ENCODE measurements around the gene RTTN.

RTTN gene

DNA sequence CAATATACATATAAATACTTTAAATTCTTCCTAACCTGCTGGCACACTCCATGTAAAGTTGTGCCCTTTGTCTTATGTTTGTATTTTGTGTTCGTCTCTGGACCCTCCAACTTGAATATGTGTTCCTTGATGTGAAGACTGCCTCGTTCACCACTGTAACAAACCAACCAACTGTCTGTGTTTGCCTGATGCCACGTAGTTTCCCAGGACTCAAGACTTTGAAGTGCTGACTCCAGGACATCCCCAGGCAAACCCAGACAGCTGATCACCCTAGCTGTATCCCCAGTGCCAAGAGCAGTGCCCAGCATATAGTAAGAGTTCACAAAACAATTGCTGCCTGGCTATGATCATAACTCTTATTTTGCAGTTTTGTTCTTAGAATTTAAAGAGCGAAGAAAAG is 242.3 kb downstream of the RTTN start:
- ATAC-seq, result no peak
- TF ChIP-seq BACH2 (CRISPR knock-in tag; IDR thresholded peaks at IDR 0.05; ENCODE audit: borderline replicate concordance) (no peak), ARNTL (CRISPR knock-in tag; IDR thresholded peaks at IDR 0.05; ENCODE audit: borderline replicate concordance, low read depth) (no peak), ISL1 (CRISPR knock-in tag; IDR thresholded peaks at IDR 0.05) (no peak), ZNF70 (CRISPR knock-in tag; IDR thresholded peaks at IDR 0.05) (no peak), TCF4 (CRISPR knock-in tag; IDR thresholded peaks at IDR 0.05; ENCODE audit: borderline replicate concordance) (no peak), ESRRG (CRISPR knock-in tag; IDR thresholded peaks at IDR 0.05) (no peak), OSR1 (CRISPR knock-in tag; IDR thresholded peaks at IDR 0.05) (no peak), CSDC2 (CRISPR knock-in tag; IDR thresholded peaks at IDR 0.05) (no peak), ZC3H10 (CRISPR knock-in tag; IDR thresholded peaks at IDR 0.05) (no peak), TOX (CRISPR knock-in tag; IDR thresholded peaks at IDR 0.05; ENCODE audit: borderline replicate concordance) (no peak)
- TF ChIP-seq, protein P1, sequence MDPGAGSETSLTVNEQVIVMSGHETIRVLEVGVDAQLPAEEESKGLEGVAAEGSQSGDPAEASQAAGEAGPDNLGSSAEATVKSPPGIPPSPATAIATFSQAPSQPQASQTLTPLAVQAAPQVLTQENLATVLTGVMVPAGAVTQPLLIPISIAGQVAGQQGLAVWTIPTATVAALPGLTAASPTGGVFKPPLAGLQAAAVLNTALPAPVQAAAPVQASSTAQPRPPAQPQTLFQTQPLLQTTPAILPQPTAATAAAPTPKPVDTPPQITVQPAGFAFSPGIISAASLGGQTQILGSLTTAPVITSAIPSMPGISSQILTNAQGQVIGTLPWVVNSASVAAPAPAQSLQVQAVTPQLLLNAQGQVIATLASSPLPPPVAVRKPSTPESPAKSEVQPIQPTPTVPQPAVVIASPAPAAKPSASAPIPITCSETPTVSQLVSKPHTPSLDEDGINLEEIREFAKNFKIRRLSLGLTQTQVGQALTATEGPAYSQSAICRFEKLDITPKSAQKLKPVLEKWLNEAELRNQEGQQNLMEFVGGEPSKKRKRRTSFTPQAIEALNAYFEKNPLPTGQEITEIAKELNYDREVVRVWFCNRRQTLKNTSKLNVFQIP (CRISPR knock-in tag; IDR thresholded peaks at IDR 0.05; ENCODE audit: borderline replicate concordance, low read depth), result no peak

DNA sequence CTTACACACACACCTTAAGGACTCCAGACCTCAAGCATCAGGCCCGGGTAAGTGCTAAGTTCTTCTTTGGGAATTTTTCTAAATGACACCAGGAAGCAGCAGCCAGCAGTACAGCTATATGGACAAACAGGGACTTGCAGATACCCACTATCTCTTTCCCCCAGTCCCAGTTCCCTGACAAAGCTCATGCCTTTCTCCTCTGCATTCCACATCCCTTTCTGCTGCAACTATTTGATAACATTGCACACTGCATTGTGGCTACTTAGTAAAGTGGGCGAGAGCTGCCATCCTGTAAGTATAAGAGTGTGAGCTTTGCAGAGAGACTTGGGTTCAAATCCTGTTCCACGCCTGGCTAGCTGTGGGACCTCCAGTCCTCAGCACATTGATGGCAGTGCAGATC is 243.8 kb downstream of the RTTN start:
- TF ChIP-seq OSR1 (CRISPR knock-in tag; IDR thresholded peaks at IDR 0.05) (no peak), ESRRG (CRISPR knock-in tag; IDR thresholded peaks at IDR 0.05) (no peak), ARNTL (CRISPR knock-in tag; IDR thresholded peaks at IDR 0.05; ENCODE audit: borderline replicate concordance, low read depth) (no peak), ZFP3 (CRISPR knock-in tag; IDR thresholded peaks at IDR 0.05) (no peak), PPARA (CRISPR knock-in tag; IDR thresholded peaks at IDR 0.05; ENCODE audit: borderline replicate concordance) (no peak), TOX (CRISPR knock-in tag; IDR thresholded peaks at IDR 0.05; ENCODE audit: borderline replicate concordance) (no peak), ZNF565 (CRISPR knock-in tag; conservative IDR thresholded peaks at IDR 0.05; ENCODE audit: low read depth) (no peak), ZNF70 (CRISPR knock-in tag; IDR thresholded peaks at IDR 0.05) (no peak), ZFP30 (CRISPR knock-in tag; IDR thresholded peaks at IDR 0.05) (no peak)
- TF ChIP-seq, protein P1 (CRISPR knock-in tag; IDR thresholded peaks at IDR 0.05; ENCODE audit: borderline replicate concordance, low read depth), result no peak
- TF ChIP-seq, protein P2, sequence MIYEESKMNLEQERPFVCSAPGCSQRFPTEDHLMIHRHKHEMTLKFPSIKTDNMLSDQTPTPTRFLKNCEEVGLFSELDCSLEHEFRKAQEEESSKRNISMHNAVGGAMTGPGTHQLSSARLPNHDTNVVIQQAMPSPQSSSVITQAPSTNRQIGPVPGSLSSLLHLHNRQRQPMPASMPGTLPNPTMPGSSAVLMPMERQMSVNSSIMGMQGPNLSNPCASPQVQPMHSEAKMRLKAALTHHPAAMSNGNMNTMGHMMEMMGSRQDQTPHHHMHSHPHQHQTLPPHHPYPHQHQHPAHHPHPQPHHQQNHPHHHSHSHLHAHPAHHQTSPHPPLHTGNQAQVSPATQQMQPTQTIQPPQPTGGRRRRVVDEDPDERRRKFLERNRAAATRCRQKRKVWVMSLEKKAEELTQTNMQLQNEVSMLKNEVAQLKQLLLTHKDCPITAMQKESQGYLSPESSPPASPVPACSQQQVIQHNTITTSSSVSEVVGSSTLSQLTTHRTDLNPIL (CRISPR knock-in tag; IDR thresholded peaks at IDR 0.05; ENCODE audit: low read depth), result no peak
- ATAC-seq, result no peak

DNA sequence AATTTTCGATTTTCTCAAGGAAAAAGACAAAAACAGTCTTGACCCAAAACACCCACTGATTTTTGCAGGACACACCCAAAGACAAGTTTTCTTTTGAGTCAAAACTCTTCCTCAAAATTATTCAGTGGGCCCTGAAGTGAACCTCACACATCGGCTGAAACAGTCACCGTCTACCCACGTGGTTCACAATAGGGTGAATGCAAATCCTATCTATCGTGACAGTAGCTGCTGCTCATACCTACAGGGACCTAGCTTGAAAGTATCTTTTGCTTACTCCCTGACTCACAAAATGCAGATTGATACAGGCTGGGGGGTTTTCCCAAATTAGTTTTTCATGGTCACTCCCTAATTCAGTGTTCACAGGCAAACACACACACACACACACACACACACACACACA is 247.1 kb downstream of the RTTN start:
- no peak for ATAC-seq

More for the DNA sequence above, 247.1 kb downstream of the RTTN start:
- TF ChIP-seq, protein P3, sequence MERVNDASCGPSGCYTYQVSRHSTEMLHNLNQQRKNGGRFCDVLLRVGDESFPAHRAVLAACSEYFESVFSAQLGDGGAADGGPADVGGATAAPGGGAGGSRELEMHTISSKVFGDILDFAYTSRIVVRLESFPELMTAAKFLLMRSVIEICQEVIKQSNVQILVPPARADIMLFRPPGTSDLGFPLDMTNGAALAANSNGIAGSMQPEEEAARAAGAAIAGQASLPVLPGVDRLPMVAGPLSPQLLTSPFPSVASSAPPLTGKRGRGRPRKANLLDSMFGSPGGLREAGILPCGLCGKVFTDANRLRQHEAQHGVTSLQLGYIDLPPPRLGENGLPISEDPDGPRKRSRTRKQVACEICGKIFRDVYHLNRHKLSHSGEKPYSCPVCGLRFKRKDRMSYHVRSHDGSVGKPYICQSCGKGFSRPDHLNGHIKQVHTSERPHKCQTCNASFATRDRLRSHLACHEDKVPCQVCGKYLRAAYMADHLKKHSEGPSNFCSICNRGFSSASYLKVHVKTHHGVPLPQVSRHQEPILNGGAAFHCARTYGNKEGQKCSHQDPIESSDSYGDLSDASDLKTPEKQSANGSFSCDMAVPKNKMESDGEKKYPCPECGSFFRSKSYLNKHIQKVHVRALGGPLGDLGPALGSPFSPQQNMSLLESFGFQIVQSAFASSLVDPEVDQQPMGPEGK (CRISPR knock-in tag; IDR thresholded peaks at IDR 0.05; ENCODE audit: borderline replicate concordance), result no peak
- TF ChIP-seq TOX (CRISPR knock-in tag; IDR thresholded peaks at IDR 0.05; ENCODE audit: borderline replicate concordance), result no peak
- no peak for TF ChIP-seq GLIS3 (CRISPR knock-in tag; IDR thresholded peaks at IDR 0.05)
- no peak for TF ChIP-seq ISL1 (CRISPR knock-in tag; IDR thresholded peaks at IDR 0.05)
- no peak for TF ChIP-seq TCF4 (CRISPR knock-in tag; IDR thresholded peaks at IDR 0.05; ENCODE audit: borderline replicate concordance)
- TF ChIP-seq ZNF70 (CRISPR knock-in tag; IDR thresholded peaks at IDR 0.05), result no peak
- TF ChIP-seq, protein P4, sequence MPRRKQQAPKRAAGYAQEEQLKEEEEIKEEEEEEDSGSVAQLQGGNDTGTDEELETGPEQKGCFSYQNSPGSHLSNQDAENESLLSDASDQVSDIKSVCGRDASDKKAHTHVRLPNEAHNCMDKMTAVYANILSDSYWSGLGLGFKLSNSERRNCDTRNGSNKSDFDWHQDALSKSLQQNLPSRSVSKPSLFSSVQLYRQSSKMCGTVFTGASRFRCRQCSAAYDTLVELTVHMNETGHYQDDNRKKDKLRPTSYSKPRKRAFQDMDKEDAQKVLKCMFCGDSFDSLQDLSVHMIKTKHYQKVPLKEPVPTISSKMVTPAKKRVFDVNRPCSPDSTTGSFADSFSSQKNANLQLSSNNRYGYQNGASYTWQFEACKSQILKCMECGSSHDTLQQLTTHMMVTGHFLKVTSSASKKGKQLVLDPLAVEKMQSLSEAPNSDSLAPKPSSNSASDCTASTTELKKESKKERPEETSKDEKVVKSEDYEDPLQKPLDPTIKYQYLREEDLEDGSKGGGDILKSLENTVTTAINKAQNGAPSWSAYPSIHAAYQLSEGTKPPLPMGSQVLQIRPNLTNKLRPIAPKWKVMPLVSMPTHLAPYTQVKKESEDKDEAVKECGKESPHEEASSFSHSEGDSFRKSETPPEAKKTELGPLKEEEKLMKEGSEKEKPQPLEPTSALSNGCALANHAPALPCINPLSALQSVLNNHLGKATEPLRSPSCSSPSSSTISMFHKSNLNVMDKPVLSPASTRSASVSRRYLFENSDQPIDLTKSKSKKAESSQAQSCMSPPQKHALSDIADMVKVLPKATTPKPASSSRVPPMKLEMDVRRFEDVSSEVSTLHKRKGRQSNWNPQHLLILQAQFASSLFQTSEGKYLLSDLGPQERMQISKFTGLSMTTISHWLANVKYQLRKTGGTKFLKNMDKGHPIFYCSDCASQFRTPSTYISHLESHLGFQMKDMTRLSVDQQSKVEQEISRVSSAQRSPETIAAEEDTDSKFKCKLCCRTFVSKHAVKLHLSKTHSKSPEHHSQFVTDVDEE (CRISPR knock-in tag; IDR thresholded peaks at IDR 0.05), result no peak
- TF ChIP-seq ZNF8 (CRISPR knock-in tag; IDR thresholded peaks at IDR 0.05), result no peak
- no peak for TF ChIP-seq ZNF565 (CRISPR knock-in tag; conservative IDR thresholded peaks at IDR 0.05; ENCODE audit: low read depth)
- TF ChIP-seq, protein P2 (CRISPR knock-in tag; IDR thresholded peaks at IDR 0.05; ENCODE audit: low read depth), result no peak
- no peak for TF ChIP-seq BACH2 (CRISPR knock-in tag; IDR thresholded peaks at IDR 0.05; ENCODE audit: borderline replicate concordance)
- TF ChIP-seq PPARA (CRISPR knock-in tag; IDR thresholded peaks at IDR 0.05; ENCODE audit: borderline replicate concordance), result no peak
- no peak for TF ChIP-seq ZFP30 (CRISPR knock-in tag; IDR thresholded peaks at IDR 0.05)
- no peak for TF ChIP-seq ZC3H10 (CRISPR knock-in tag; IDR thresholded peaks at IDR 0.05)
- TF ChIP-seq CSDC2 (CRISPR knock-in tag; IDR thresholded peaks at IDR 0.05), result no peak
- no peak for TF ChIP-seq SNAI2 (CRISPR knock-in tag; IDR thresholded peaks at IDR 0.05)
